Measurements from ENCODE around the gene WFDC10B. TPM values are rescaled to one million over a fixed set of nuclear protein-coding genes. Genes with fewer than 3 reads are reported as not detected.

The WFDC10B gene
- polyA plus RNA-seq, 1 of the 3 experiments (the other 2 are of a cell fraction), result not detected

GRCh38 chr20:45647441-45648050 lies 57.3 kb downstream of the WFDC10B start:
- no peaks in the 10 kb centered on the region for H3K27me3 ChIP-seq (ENCODE audit: insufficient read depth)
- TF ChIP-seq MAX (IDR thresholded peaks at IDR 0.05; ENCODE audit: low read depth) (no peak), RAD21 (IDR thresholded peaks at IDR 0.05; ENCODE audit: low read length) (no peak), TAF1 (IDR thresholded peaks at IDR 0.05; ENCODE audit: borderline replicate concordance, low read depth, low read length) (no peak), EZH2phosphoT487 (IDR thresholded peaks at IDR 0.05; ENCODE audit: borderline replicate concordance, low read depth) (no peak), JUND (IDR thresholded peaks at IDR 0.05) (no peak), CHD2 (IDR thresholded peaks at IDR 0.05; ENCODE audit: low read length, partially characterized antibody) (no peak), ELF1 (IDR thresholded peaks at IDR 0.05) (no peak), SIN3A (IDR thresholded peaks at IDR 0.05; ENCODE audit: borderline replicate concordance, low read depth, low read length) (no peak), REST (IDR thresholded peaks at IDR 0.05; ENCODE audit: low read depth, low read length) (no peak), EP300 (IDR thresholded peaks at IDR 0.05; ENCODE audit: borderline replicate concordance in 1 of 2, low read depth in 1 of 2, low read length in 1 of 2) (no peak), RXRA (IDR thresholded peaks at IDR 0.05; ENCODE audit: borderline replicate concordance, low read depth) (no peak), FOXM1 (IDR thresholded peaks at IDR 0.05; ENCODE audit: low read depth) (no peak), TEAD4 (IDR thresholded peaks at IDR 0.05; ENCODE audit: borderline replicate concordance, insufficient read depth) (no peak)

GRCh38 chr20:45646875-45647274 lies 57.9 kb downstream of the WFDC10B start:
- Histone ChIP-seq H3K79me2 (ENCODE audit: insufficient read depth) (no peaks in the 10 kb centered on the region), H3K9me3 (no peaks in the 10 kb centered on the region), H3F3A (replicated peaks; ENCODE audit: insufficient read depth) (no peaks in the 10 kb centered on the region), H3K9me2 (no peaks in the 10 kb centered on the region), H3K4me1 (ENCODE audit: control insufficient read depth in 1 of 2, insufficient read depth in 2 of 2, low read depth in 1 of 2, low read length in 1 of 2) (no peaks in the 10 kb centered on the region), H3K9ac (no peak overlapping the region), H4K20me1 (ENCODE audit: insufficient read depth) (no peaks in the 10 kb centered on the region), H3K27ac (ENCODE audit: low read depth in 2 of 2, low read length in 1 of 2) (no peak overlapping the region), H2AFZ (ENCODE audit: low read depth) (no peak overlapping the region), H3K4me2 (no peak overlapping the region), H3K27me3 (ENCODE audit: insufficient read depth) (no peaks in the 10 kb centered on the region), H3K36me3 (replicated peaks in 1 of 2; ENCODE audit: control insufficient read depth in 1 of 2, insufficient read depth in 2 of 2, low read length in 1 of 2) (no peaks in the 10 kb centered on the region), H3K4me3 (ENCODE audit: low read depth in 2 of 2, low read length in 1 of 2) (no peak overlapping the region)
- ChIA-PET POLR2A (no interaction called here), CTCF (interaction anchor here (1.4 kb wide), 1 partner anchor 18 kb away, joined by 3 read pairs; the partner anchor contains the start of gene WFDC10A)
- 9% methylated on average over 2 of the region's 3 CpGs for WGBS (ENCODE audit: low lambda C conversion rate)
- no peak for DNase-seq
- TF ChIP-seq NRF1 (IDR thresholded peaks at IDR 0.05; ENCODE audit: low read depth, low read length), result no peak
- TF ChIP-seq GABPA (IDR thresholded peaks at IDR 0.05; ENCODE audit: low read depth), result no peak
- no peak for TF ChIP-seq RAD21 (IDR thresholded peaks at IDR 0.05; ENCODE audit: low read length)
- TF ChIP-seq POLR2AphosphoS5 (IDR thresholded peaks at IDR 0.05; ENCODE audit: low read depth, low read length), result no peak
- no peak for TF ChIP-seq TCF12 (IDR thresholded peaks at IDR 0.05)
- TF ChIP-seq JUND (IDR thresholded peaks at IDR 0.05), result no peak
- TF ChIP-seq RCOR1 (IDR thresholded peaks at IDR 0.05; ENCODE audit: low read length), result no peak
- TF ChIP-seq FOSL2 (IDR thresholded peaks at IDR 0.05; ENCODE audit: borderline replicate concordance, low read depth), result no peak
- TF ChIP-seq GATA2 (CRISPR knock-in tag; IDR thresholded peaks at IDR 0.05), result no peak
- no peak for TF ChIP-seq FOXM1 (IDR thresholded peaks at IDR 0.05; ENCODE audit: low read depth)
- TF ChIP-seq PBX3 (IDR thresholded peaks at IDR 0.05), result no peak
- no peak for TF ChIP-seq USF1 (IDR thresholded peaks at IDR 0.05; ENCODE audit: borderline replicate concordance, low read depth)
- no peak for TF ChIP-seq RXRA (IDR thresholded peaks at IDR 0.05; ENCODE audit: borderline replicate concordance, low read depth)
- TF ChIP-seq TAF1 (IDR thresholded peaks at IDR 0.05; ENCODE audit: borderline replicate concordance, low read depth, low read length), result no peak
- no peak for TF ChIP-seq SIN3A (IDR thresholded peaks at IDR 0.05; ENCODE audit: borderline replicate concordance, low read depth, low read length)
- TF ChIP-seq YY1 (IDR thresholded peaks at IDR 0.05; ENCODE audit: low read depth), result no peak

More at GRCh38 chr20:45647441-45648050, 57.3 kb downstream of the WFDC10B start:
- no peak overlapping the region for H3K4me2 ChIP-seq
- no peak overlapping the region for H3K4me3 ChIP-seq (ENCODE audit: low read depth in 2 of 2, low read length in 1 of 2)
- H3K27ac ChIP-seq (ENCODE audit: low read depth in 2 of 2, low read length in 1 of 2), result no peak overlapping the region
- no peaks in the 10 kb centered on the region for H3K79me2 ChIP-seq (ENCODE audit: insufficient read depth)
- CTCF ChIA-PET, result interaction anchor here (1.4 kb wide), 1 partner anchor 18 kb away, joined by 3 read pairs; the partner anchor contains the start of gene WFDC10A
- H3K9me3 ChIP-seq, result no peaks in the 10 kb centered on the region
- H3K4me1 ChIP-seq (ENCODE audit: control insufficient read depth in 1 of 2, insufficient read depth in 2 of 2, low read depth in 1 of 2, low read length in 1 of 2), result no peaks in the 10 kb centered on the region
- H4K20me1 ChIP-seq (ENCODE audit: insufficient read depth), result no peaks in the 10 kb centered on the region
- 0% methylated on average over 1 of the region's 1 CpG for WGBS (ENCODE audit: low lambda C conversion rate)
- no peak overlapping the region for H2AFZ ChIP-seq (ENCODE audit: low read depth)
- H3K36me3 ChIP-seq (replicated peaks in 1 of 2; ENCODE audit: control insufficient read depth in 1 of 2, insufficient read depth in 2 of 2, low read length in 1 of 2), result no peaks in the 10 kb centered on the region
- no peaks in the 10 kb centered on the region for H3K9me2 ChIP-seq
- peak; percentile 5 for DNase-seq
- POLR2A ChIA-PET, result no interaction called here
- H3F3A ChIP-seq (replicated peaks; ENCODE audit: insufficient read depth), result no peaks in the 10 kb centered on the region
- H3K9ac ChIP-seq, result no peak overlapping the region
